ENCODE data around the gene FBXL19. TPM values are rescaled to one million over a fixed set of nuclear protein-coding genes. Genes with fewer than 3 reads are reported as not detected.

FBXL19 gene
- total and polyA plus RNA-seq, 2 of the 13 experiments (the other 11 are each of a cell fraction or from before 2014, with no cell fraction given), result 6.0 to 13.7 TPM

GRCh38 chr16:30876867-30877266 is 46.5 kb upstream of the FBXL19 start (continued):
- TF ChIP-seq HOXA3 (CRISPR knock-in tag; IDR thresholded peaks at IDR 0.05), result peak; percentile 51; the same call in 1 of the 2 replicates
- TF ChIP-seq, protein P1, sequence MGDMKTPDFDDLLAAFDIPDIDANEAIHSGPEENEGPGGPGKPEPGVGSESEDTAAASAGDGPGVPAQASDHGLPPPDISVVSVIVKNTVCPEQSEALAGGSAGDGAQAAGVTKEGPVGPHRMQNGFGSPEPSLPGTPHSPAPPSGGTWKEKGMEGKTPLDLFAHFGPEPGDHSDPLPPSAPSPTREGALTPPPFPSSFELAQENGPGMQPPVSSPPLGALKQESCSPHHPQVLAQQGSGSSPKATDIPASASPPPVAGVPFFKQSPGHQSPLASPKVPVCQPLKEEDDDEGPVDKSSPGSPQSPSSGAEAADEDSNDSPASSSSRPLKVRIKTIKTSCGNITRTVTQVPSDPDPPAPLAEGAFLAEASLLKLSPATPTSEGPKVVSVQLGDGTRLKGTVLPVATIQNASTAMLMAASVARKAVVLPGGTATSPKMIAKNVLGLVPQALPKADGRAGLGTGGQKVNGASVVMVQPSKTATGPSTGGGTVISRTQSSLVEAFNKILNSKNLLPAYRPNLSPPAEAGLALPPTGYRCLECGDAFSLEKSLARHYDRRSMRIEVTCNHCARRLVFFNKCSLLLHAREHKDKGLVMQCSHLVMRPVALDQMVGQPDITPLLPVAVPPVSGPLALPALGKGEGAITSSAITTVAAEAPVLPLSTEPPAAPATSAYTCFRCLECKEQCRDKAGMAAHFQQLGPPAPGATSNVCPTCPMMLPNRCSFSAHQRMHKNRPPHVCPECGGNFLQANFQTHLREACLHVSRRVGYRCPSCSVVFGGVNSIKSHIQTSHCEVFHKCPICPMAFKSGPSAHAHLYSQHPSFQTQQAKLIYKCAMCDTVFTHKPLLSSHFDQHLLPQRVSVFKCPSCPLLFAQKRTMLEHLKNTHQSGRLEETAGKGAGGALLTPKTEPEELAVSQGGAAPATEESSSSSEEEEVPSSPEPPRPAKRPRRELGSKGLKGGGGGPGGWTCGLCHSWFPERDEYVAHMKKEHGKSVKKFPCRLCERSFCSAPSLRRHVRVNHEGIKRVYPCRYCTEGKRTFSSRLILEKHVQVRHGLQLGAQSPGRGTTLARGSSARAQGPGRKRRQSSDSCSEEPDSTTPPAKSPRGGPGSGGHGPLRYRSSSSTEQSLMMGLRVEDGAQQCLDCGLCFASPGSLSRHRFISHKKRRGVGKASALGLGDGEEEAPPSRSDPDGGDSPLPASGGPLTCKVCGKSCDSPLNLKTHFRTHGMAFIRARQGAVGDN (CRISPR knock-in tag; IDR thresholded peaks at IDR 0.05), result peak; percentile 29; the same call in 1 of the 2 replicates
- peak; percentile 72 to 75 for TF ChIP-seq POLR2A (IDR thresholded peaks at IDR 0.05; ENCODE audit: insufficient read depth in 1 of 2, low read depth in 2 of 2, low read length in 2 of 2)
- TF ChIP-seq RBAK (CRISPR knock-in tag; IDR thresholded peaks at IDR 0.05), result no peak
- no peak for TF ChIP-seq SKI (IDR thresholded peaks at IDR 0.05; ENCODE audit: partially characterized antibody)
- no peak for TF ChIP-seq MATR3 (CRISPR knock-in tag; IDR thresholded peaks at IDR 0.05)
- TF ChIP-seq ZKSCAN1 (IDR thresholded peaks at IDR 0.05; ENCODE audit: low read length), result 0 out of 2 replicates have a peak, but pooled peaks have one; percentile 37
- TF ChIP-seq, protein P2, sequence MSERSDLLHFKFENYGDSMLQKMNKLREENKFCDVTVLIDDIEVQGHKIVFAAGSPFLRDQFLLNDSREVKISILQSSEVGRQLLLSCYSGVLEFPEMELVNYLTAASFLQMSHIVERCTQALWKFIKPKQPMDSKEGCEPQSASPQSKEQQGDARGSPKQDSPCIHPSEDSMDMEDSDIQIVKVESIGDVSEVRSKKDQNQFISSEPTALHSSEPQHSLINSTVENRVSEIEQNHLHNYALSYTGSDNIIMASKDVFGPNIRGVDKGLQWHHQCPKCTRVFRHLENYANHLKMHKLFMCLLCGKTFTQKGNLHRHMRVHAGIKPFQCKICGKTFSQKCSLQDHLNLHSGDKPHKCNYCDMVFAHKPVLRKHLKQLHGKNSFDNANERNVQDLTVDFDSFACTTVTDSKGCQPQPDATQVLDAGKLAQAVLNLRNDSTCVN (CRISPR knock-in tag; IDR thresholded peaks at IDR 0.05; ENCODE audit: borderline replicate concordance), result no peak
- TF ChIP-seq ZNF180 (CRISPR knock-in tag; IDR thresholded peaks at IDR 0.05; ENCODE audit: borderline replicate concordance, low read depth), result peak; percentile 73; the same call in 1 of the 2 replicates
- TF ChIP-seq, protein P3, sequence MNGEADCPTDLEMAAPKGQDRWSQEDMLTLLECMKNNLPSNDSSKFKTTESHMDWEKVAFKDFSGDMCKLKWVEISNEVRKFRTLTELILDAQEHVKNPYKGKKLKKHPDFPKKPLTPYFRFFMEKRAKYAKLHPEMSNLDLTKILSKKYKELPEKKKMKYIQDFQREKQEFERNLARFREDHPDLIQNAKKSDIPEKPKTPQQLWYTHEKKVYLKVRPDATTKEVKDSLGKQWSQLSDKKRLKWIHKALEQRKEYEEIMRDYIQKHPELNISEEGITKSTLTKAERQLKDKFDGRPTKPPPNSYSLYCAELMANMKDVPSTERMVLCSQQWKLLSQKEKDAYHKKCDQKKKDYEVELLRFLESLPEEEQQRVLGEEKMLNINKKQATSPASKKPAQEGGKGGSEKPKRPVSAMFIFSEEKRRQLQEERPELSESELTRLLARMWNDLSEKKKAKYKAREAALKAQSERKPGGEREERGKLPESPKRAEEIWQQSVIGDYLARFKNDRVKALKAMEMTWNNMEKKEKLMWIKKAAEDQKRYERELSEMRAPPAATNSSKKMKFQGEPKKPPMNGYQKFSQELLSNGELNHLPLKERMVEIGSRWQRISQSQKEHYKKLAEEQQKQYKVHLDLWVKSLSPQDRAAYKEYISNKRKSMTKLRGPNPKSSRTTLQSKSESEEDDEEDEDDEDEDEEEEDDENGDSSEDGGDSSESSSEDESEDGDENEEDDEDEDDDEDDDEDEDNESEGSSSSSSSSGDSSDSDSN (CRISPR knock-in tag; IDR thresholded peaks at IDR 0.05), result peak; percentile 32; the same call in 1 of the 2 replicates
- no peak for TF ChIP-seq ERF (CRISPR knock-in tag; IDR thresholded peaks at IDR 0.05)
- TF ChIP-seq, protein P4, sequence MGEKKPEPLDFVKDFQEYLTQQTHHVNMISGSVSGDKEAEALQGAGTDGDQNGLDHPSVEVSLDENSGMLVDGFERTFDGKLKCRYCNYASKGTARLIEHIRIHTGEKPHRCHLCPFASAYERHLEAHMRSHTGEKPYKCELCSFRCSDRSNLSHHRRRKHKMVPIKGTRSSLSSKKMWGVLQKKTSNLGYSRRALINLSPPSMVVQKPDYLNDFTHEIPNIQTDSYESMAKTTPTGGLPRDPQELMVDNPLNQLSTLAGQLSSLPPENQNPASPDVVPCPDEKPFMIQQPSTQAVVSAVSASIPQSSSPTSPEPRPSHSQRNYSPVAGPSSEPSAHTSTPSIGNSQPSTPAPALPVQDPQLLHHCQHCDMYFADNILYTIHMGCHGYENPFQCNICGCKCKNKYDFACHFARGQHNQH (CRISPR knock-in tag; IDR thresholded peaks at IDR 0.05), result no peak
- TF ChIP-seq SIN3B (IDR thresholded peaks at IDR 0.05; ENCODE audit: low read length), result 0 out of 2 replicates have a peak, but pooled peaks have one; percentile 25
- TF ChIP-seq PHF5A (CRISPR knock-in tag; IDR thresholded peaks at IDR 0.05; ENCODE audit: low read depth, unreplicated experiment), result no peak
- TF ChIP-seq MED13 (CRISPR knock-in tag; IDR thresholded peaks at IDR 0.05), result no peak
- peak; percentile 15; the same call in 1 of the 2 replicates for TF ChIP-seq SP5 (CRISPR knock-in tag; IDR thresholded peaks at IDR 0.05; ENCODE audit: borderline replicate concordance, low read depth)
- no peak for TF ChIP-seq NFIB (CRISPR knock-in tag; IDR thresholded peaks at IDR 0.05; ENCODE audit: borderline replicate concordance)
- TF ChIP-seq ZNF891 (CRISPR knock-in tag; IDR thresholded peaks at IDR 0.05), result no peak
- TF ChIP-seq ZNF770 (CRISPR knock-in tag; IDR thresholded peaks at IDR 0.05), result peak; percentile 58

Measured in HepG2 (cell line).